K562 (cell line): ENCODE results near the gene ABHD16A. TPM values are rescaled to one million over a fixed set of nuclear protein-coding genes. Genes with fewer than 3 reads are reported as not detected.

Experiments
- ATAC-seq: fragments of 200-7000 bp; cut with Tn5 transposase; 3 replicates; pipeline ENCODE4 v1.9.1; 2020; ENCODE audit warnings: moderate library complexity
- BruUV-seq: library from RNA; stranded (reverse); fragments of 400-500 nt; replicated peaks from 2 replicates; lab custom pipeline; 2021; lab: Mats Ljungman, UMichigan
- CTCF ChIA-PET: fragments of 300-600 bp; formaldehyde crosslinking; extraction: SDS; loops from one replicate; lab custom pipeline; 2021; ENCODE audit warnings: low intra/inter-chr PET ratio; lab: Yijun Ruan, JAX
- POLR2A ChIA-PET: fragments of 300-600, 350-650 bp; sonication (Branson Sonifier 250); formaldehyde crosslinking; extraction: SDS; loops from one replicate; lab custom pipeline; 2021; ENCODE audit warnings: antibody characterized with exemption, inconsistent platforms; lab: Yijun Ruan, JAX
- DNase-seq, 4 experiments: peaks; one replicate each; pipeline versions ENCODE4 v3.0.0 to v3.0.0-alpha.2; 2011 to 2018; ENCODE audit warnings: low spot score in 3 of 4, mixed read lengths in 3 of 4; ENCODE audit errors: extremely low read depth in 1 of 4
- FAIRE-seq: peaks from 2 replicates; lab custom pipeline; 2011; peaks lifted over from hg19 to GRCh38; lab: Jason Lieb, UNC
- H2AFZ ChIP-seq: 2 replicates; pipeline ENCODE4 v1.6.0; 2011; ENCODE audit warnings: low read depth, low read length, control low read depth, inconsistent platforms
- H3K27ac ChIP-seq: fragments of 200-600 bp; 3 replicates; pipeline ENCODE4 v1.8.0; 2011; ENCODE audit warnings: low read depth, mild to moderate bottlenecking, control low read depth, inconsistent platforms, low read length, moderate library complexity, mixed read lengths; ENCODE audit errors: extremely low read depth
- H3K27me3 ChIP-seq, 2 experiments: fragments of 300-600 bp in 1 of 2; 2 replicates in 1 of 2; 3 replicates in 1 of 2; pipeline versions ENCODE4 v1.6.0 to v1.8.0; 2011; ENCODE audit warnings: inconsistent platforms in 2 of 2, low read length in 2 of 2, mild to moderate bottlenecking in 1 of 2, mixed read lengths in 1 of 2, moderate library complexity in 1 of 2; ENCODE audit not compliant: control insufficient read depth in 2 of 2, insufficient read depth in 2 of 2
- H3K36me3 ChIP-seq: fragments of 300-600 bp; 3 replicates; pipeline ENCODE4 v1.8.0; 2011; ENCODE audit warnings: mild to moderate bottlenecking, low read length, inconsistent platforms; ENCODE audit not compliant: control insufficient read depth, insufficient read depth
- H3K4me1 ChIP-seq, 2 experiments: fragments of 200-600 bp in 1 of 2; replicated peaks in 1 of 2; 2 replicates in 1 of 2; 3 replicates in 1 of 2; pipeline versions ENCODE4 v1.5.1 to v1.8.0; 2011; ENCODE audit warnings: inconsistent platforms in 2 of 2, low read length in 2 of 2, mild to moderate bottlenecking in 1 of 2, mixed read lengths in 1 of 2, moderate library complexity in 1 of 2; ENCODE audit not compliant: control insufficient read depth in 2 of 2, insufficient read depth in 2 of 2
- H3K4me2 ChIP-seq: 2 replicates; pipeline ENCODE4 v1.6.1; 2011; ENCODE audit warnings: low read length, control low read depth, inconsistent platforms, mixed read lengths; ENCODE audit not compliant: insufficient read depth
- H3K4me3 ChIP-seq: fragments of 200-600 bp; sonication (generic), shearing (Covaris generic); 2 replicates; pipeline ENCODE4 v1.5.1; 2016; ENCODE audit warnings: control low read depth, inconsistent platforms
- H3K79me2 ChIP-seq: fragments of 200-600 bp; 3 replicates; pipeline ENCODE4 v1.8.0; 2011; ENCODE audit warnings: low read length, inconsistent platforms; ENCODE audit not compliant: control insufficient read depth, insufficient read depth
- H3K9ac ChIP-seq, 2 experiments: 2 replicates each; pipeline versions ENCODE4 v1.6.0 to v1.6.1; 2011; ENCODE audit warnings: low read depth in 2 of 2, low read length in 2 of 2, control low read depth in 1 of 2, inconsistent platforms in 1 of 2, mild to moderate bottlenecking in 1 of 2, mixed read lengths in 1 of 2; ENCODE audit not compliant: insufficient read depth in 1 of 2
- H3K9me1 ChIP-seq: one replicate; pipeline ENCODE4 v1.6.0; 2011; ENCODE audit warnings: inconsistent platforms, mild to moderate bottlenecking, low read length, moderate library complexity; ENCODE audit not compliant: control insufficient read depth, insufficient read depth
- H3K9me3 ChIP-seq: replicated peaks from 2 replicates; pipeline ENCODE4 v1.5.1; 2011; ENCODE audit warnings: low read depth, low read length, inconsistent platforms; ENCODE audit not compliant: control insufficient read depth, insufficient read depth
- H4K20me1 ChIP-seq: replicated peaks from 2 replicates; pipeline ENCODE4 v1.6.1; 2011; ENCODE audit warnings: low read length, inconsistent platforms, mixed read lengths; ENCODE audit not compliant: control insufficient read depth, insufficient read depth
- EHMT2 ChIP-seq: fragments of 450-650 bp; IDR thresholded peaks from 2 replicates; pipeline ENCODE4 v1.6.1; 2018; ENCODE audit warnings: antibody characterized with exemption
- HMG20B ChIP-seq: fragments of 250-450 bp; sonication (Bioruptor Pico); IDR thresholded peaks from 2 replicates; pipeline ENCODE4 v1.5.0; 2021; ENCODE audit warnings: mild to moderate bottlenecking
- NR2C1 ChIP-seq, 2 experiments: fragments of 450-650 bp; IDR thresholded peaks; 2 replicates each; pipeline ENCODE4 v1.6.1; 2017; ENCODE audit warnings: mild to moderate bottlenecking in 2 of 2, antibody characterized with exemption in 1 of 2, inconsistent platforms in 1 of 2, missing compliant biosample characterization in 1 of 2, missing genetic modification characterization in 1 of 2
- POLR2AphosphoS2 ChIP-seq: IDR thresholded peaks from 2 replicates; pipeline ENCODE4 v1.6.1; 2012; ENCODE audit warnings: low read length, improper control_type of control experiment
- SUPT5H ChIP-seq: fragments of 450-650 bp; IDR thresholded peaks from 2 replicates; pipeline ENCODE4 v1.6.1; 2016
- ZNF146 ChIP-seq: IDR thresholded peaks from one replicate; pipeline ENCODE4 v1.6.1; 2018; ENCODE audit warnings: missing compliant biosample characterization; ENCODE audit not compliant: unreplicated experiment
- ZNF175 ChIP-seq: fragments of 200-800 bp; sonication (Bioruptor generic); IDR thresholded peaks from 2 replicates; pipeline ENCODE4 v1.6.1; 2016; ENCODE audit warnings: low read depth, mild to moderate bottlenecking, missing genetic modification characterization, missing compliant biosample characterization
- ZNF609 ChIP-seq: sonication (generic); formaldehyde crosslinking; IDR thresholded peaks from 2 replicates; pipeline ENCODE4 v1.8.1; 2023; ENCODE audit warnings: missing genetic modification reagents, mild to moderate bottlenecking, borderline replicate concordance
- ZNF695 ChIP-seq: fragments of 450-650 bp; formaldehyde crosslinking; IDR thresholded peaks from 2 replicates; pipeline ENCODE4 v1.4.0; 2020; ENCODE audit warnings: mild to moderate bottlenecking, moderate library complexity
- WGBS: fragments of 100-300 bp; shearing (Covaris generic); methylation state at CpG from one replicate; pipeline ENCODE4 v1.1.6; 2016; ENCODE audit warnings: low coverage, mixed read lengths; ENCODE audit not compliant: insufficient coverage; ENCODE audit errors: missing lambda C conversion rate; 5-methylcytosine and 5-hydroxymethylcytosine counted together
- in situ Hi-C: fragments of 300-500 bp; cut with MboI; formaldehyde crosslinking; loops from 4 replicates; pipeline ENCODE4 v1.15.0; 2018; ENCODE audit warnings: inconsistent platforms, mixed read lengths
- intact Hi-C: fragments of 100-400 bp; cut with micrococcal nuclease; formaldehyde crosslinking; loops from 2 replicates; pipeline ENCODE4 v1.14.2; 2022
- polyA plus RNA-seq, 8 experiments: library from polyadenylated mRNA; depleted of rRNA in 4 of 8; stranded (reverse) in 5 of 8; unstranded in 3 of 8; fragments of >200 nt; fragmentation: Nextera tagmentation in 2 of 8; fragmentation: Illumina TruSeq in 1 of 8; extraction: Ambion mirVana in 2 of 8; extraction: Trizol in 1 of 8; gene quantifications; 2 replicates each; pipeline versions ENCODE4 v1.2.1 to v1.2.3, GENCODE V29; 2011 to 2014; ENCODE audit warnings: inconsistent platforms in 1 of 8, missing spikeins in 1 of 8
- total RNA-seq, 7 experiments: library from RNA; depleted of rRNA in 6 of 7; stranded (reverse); fragments of >200 nt in 6 of 7; fragmentation: Illumina TruSeq in 2 of 7; extraction: Trizol in 2 of 7; gene quantifications; 2 replicates each; pipeline versions ENCODE4 v1.2.1 to v1.2.3, GENCODE V29; 2011 to 2021; ENCODE audit warnings: low replicate concordance in 1 of 7
- TF ChIP-seq, protein P1 (sequence below): fragments of 450-650 bp; formaldehyde crosslinking; IDR thresholded peaks from 2 replicates; pipeline ENCODE4 v1.4.0; 2020; ENCODE audit warnings: mild to moderate bottlenecking, moderate library complexity
- TF ChIP-seq, protein P2 (sequence below): fragments of 450-650 bp; formaldehyde crosslinking; conservative IDR thresholded peaks from 2 replicates; pipeline ENCODE4 v1.4.0; 2022; ENCODE audit warnings: mild to moderate bottlenecking, missing genetic modification characterization

The ABHD16A gene
- total and polyA plus RNA-seq, 9 of the 15 experiments (the other 6 are each of a cell fraction or from before 2014, with no cell fraction given): 25.8 to 120 (median 81.6) TPM

DNA sequence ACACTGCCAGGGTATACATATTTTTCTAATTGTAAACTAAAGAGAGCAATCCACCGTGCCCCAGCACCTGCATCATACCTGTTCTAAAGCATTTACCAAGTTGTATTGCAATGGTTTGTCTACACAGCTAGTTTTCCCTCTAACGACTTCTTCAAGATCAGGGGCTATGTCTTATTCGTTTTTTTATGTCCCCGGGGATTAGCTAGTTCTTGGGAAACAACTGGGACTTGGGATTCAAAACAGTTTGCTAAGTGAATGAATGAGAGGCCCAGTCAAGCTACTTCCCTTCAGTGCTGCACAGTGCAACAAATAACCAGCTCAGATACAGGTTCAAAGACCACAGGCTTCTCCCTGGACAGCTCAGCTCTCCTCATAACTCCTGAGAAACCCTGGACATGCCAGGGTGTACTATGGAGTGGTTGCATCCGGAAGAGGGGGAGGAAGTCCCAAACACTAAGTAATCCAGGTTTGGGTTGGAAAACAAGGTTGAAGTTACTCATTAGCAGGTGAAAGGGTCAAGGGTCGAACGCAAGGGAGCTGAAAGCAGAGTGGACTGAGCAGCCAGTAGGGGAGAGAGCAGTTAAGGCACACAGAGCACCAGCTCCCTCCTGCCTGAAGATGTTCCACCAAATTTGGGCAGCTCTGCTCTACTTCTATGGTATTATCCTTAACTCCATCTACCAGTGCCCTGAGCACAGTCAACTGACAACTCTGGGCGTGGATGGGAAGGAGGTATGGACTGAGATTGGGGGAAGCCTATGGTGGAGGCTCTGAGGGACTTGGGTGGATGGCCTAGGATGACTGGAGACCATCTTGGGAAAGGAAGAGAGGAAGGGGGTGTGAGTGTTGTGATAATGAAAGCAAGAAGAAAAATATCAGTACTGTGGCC, 47.5 kb downstream of the ABHD16A start, which contains the start of gene APOM:
APOM (plus strand) TSS at position 546 of the 889 bp plus-strand sequence; CDS start at position 619, 73 bp downstream.
- Histone ChIP-seq H2AFZ (no peak within 1 kb of the TSS), H3K9me1 (no peaks in the 10 kb centered on the region), H3K27ac (peak within 1 kb of the TSS; percentile 12; the same call in 1 of the 3 replicates), H4K20me1 (peaks cover 10% of the 10 kb centered on the region), H3K4me1 (peaks cover 36 to 44% of the 10 kb centered on the region in 2 experiments), H3K4me2 (no peak within 1 kb of the TSS), H3K79me2 (peaks cover 85% of the 10 kb centered on the region), H3K27me3 (no peaks in the 10 kb centered on the region), H3K36me3 (peaks cover 50% of the 10 kb centered on the region), H3K9ac (peak within 1 kb of the TSS in 1 of 2 experiments; percentile 46; a peak in 1 of 4 replicates), H3K4me3 (no peak within 1 kb of the TSS), H3K9me3 (no peaks in the 10 kb centered on the region)
- 75% methylated on average over 8 of the region's 8 CpGs for WGBS
- ATAC-seq (no peak), FAIRE-seq (no peak), DNase-seq (no peak)
- no TSS peak for BruUV-seq
- in situ Hi-C loops (no loop called here), intact Hi-C loops (no loop called here)
- ChIA-PET POLR2A (interaction anchor here (0.7 to 8.5 kb wide), 13 partner anchors 7 to 182 kb away, joined by 3 to 267 read pairs (median 3); partner anchors contain the start of genes C6orf47, CSNK2B, GPANK1 and LSM2), CTCF (no interaction called here)
- no peak for TF ChIP-seq ZNF175
- 0 out of 2 replicates have a peak, but pooled peaks have one; percentile 16 for TF ChIP-seq POLR2AphosphoS2
- TF ChIP-seq HMG20B: 0 out of 2 replicates have a peak, but pooled peaks have one; percentile 70
- 0 out of 2 replicates have a peak, but pooled peaks have one; percentile 18 for TF ChIP-seq ZNF695 (CRISPR knock-in tag)
- TF ChIP-seq SUPT5H: peak; percentile 44; the same call in 1 of the 2 replicates
- TF ChIP-seq EHMT2: peak; percentile 55; the same call in 1 of the 2 replicates
- TF ChIP-seq, protein P1, sequence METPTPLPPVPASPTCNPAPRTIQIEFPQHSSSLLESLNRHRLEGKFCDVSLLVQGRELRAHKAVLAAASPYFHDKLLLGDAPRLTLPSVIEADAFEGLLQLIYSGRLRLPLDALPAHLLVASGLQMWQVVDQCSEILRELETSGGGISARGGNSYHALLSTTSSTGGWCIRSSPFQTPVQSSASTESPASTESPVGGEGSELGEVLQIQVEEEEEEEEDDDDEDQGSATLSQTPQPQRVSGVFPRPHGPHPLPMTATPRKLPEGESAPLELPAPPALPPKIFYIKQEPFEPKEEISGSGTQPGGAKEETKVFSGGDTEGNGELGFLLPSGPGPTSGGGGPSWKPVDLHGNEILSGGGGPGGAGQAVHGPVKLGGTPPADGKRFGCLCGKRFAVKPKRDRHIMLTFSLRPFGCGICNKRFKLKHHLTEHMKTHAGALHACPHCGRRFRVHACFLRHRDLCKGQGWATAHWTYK (CRISPR knock-in tag): no peak
- TF ChIP-seq, protein P2, sequence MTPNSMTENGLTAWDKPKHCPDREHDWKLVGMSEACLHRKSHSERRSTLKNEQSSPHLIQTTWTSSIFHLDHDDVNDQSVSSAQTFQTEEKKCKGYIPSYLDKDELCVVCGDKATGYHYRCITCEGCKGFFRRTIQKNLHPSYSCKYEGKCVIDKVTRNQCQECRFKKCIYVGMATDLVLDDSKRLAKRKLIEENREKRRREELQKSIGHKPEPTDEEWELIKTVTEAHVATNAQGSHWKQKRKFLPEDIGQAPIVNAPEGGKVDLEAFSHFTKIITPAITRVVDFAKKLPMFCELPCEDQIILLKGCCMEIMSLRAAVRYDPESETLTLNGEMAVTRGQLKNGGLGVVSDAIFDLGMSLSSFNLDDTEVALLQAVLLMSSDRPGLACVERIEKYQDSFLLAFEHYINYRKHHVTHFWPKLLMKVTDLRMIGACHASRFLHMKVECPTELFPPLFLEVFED (CRISPR knock-in tag): 0 out of 2 replicates have a peak, but pooled peaks have one; percentile 30
- TF ChIP-seq ZNF146: peak; percentile 2
- TF ChIP-seq NR2C1 (IDR thresholded peaks at IDR 0.05): no peak
- peak; percentile 57; the same call in 1 of the 2 replicates for TF ChIP-seq NR2C1 (tag; IDR thresholded peaks at IDR 0.05)
- no peak for TF ChIP-seq ZNF609
